Limb (tissue), 2 donors: ENCODE results near the gene TESK1.

Experiments used
- DNase-seq, 2 donors: peaks; one replicate each; pipeline ENCODE4 v3.0.0-alpha.2; 2016; ENCODE audit errors: extremely low spot score in 2 of 2

Gene TESK1, protein sequence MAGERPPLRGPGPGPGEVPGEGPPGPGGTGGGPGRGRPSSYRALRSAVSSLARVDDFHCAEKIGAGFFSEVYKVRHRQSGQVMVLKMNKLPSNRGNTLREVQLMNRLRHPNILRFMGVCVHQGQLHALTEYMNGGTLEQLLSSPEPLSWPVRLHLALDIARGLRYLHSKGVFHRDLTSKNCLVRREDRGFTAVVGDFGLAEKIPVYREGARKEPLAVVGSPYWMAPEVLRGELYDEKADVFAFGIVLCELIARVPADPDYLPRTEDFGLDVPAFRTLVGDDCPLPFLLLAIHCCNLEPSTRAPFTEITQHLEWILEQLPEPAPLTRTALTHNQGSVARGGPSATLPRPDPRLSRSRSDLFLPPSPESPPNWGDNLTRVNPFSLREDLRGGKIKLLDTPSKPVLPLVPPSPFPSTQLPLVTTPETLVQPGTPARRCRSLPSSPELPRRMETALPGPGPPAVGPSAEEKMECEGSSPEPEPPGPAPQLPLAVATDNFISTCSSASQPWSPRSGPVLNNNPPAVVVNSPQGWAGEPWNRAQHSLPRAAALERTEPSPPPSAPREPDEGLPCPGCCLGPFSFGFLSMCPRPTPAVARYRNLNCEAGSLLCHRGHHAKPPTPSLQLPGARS

DNA sequence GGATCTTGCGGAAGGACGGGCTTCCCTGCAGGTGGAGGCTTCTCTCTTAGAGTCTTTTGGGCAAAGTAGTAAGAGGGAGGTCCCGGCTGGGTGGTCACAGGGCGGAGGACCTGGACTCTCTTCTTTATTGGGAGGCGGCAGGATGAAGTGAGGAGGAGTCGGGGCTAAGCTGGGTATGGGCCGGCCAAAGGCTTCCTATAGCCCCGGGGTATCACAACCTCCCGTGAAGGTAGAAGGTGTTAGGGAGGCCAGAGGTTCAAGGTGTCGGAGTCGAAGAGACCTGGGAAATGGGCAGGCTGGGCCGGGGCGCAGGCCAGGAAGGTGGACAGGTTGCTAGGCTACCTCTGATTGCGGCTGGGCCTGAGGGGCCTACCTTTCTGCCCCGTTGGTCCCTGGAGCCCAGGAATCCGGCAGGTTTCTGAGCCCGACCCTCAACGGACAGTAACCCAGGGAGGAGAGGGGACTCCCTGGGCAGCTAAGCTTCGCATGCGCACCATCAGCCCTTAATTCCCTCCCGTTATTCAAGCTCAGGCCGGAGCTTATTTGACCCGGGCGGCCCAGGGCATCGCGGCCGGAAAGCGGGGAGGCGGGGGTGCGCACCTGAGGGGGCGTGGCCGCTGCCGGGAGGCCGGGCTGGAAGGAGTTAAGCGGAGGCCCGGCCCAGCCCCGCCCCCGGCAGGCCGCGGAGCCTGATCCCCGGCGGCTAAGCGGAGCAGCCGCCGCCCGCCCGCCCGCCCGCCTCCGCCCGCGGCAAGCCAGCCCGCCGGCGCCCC, at the start of gene TESK1:
Gene TESK1 (plus strand): TSS at position 685 of the 773 bp plus-strand sequence. CDS start 358 bp downstream, outside the sequence.
- peak; percentile 48 to 84 for DNase-seq

DNA sequence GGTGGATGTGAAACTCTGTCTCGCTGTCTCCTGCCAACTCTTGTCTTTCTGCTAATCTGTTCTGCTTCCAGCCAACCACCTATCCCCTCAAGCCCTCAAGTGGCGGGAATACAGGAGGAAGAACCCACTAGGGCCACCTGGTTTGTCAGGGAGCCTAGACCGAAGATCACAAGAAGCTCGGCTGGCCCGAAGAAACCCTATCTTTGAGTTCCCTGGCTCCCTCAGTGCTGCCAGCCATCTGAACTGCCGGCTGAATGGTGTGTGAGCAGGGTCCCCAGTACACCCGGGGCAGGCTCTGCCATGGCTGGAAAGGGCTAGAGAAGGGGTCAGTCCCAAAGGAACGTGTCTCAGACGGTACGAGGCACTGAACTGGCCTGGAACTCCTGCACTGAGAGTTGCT, 49.2 kb upstream of the TESK1 start:
- DNase-seq = no peak

GRCh38 chr9:35556776-35557175, 48.3 kb upstream of the TESK1 start:
- no peak for DNase-seq

DNA sequence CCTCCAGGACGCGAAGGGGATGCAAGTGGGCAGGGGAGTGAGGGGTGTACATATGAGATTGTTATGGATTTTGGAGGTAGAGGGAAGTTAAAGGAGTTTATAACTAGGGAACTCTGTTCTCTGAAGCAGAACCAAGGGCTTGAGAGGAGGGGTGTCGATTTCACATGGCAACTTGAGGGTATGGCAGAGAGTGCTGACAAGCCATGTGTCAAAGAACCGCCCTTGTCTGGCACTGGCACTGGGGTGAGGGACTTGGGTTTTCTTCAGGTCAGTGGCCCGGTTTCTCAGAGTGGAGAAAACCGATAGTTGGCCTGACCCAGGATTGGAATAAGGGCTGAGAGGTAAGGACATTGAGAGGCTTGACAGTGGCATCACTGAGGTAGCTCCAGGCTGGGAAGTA, 47.7 kb upstream of the TESK1 start:
- no peak for DNase-seq

- DNase-seq = no peak
Measured at GRCh38 chr9:35558185-35558584, 46.9 kb upstream of the TESK1 start.

DNA sequence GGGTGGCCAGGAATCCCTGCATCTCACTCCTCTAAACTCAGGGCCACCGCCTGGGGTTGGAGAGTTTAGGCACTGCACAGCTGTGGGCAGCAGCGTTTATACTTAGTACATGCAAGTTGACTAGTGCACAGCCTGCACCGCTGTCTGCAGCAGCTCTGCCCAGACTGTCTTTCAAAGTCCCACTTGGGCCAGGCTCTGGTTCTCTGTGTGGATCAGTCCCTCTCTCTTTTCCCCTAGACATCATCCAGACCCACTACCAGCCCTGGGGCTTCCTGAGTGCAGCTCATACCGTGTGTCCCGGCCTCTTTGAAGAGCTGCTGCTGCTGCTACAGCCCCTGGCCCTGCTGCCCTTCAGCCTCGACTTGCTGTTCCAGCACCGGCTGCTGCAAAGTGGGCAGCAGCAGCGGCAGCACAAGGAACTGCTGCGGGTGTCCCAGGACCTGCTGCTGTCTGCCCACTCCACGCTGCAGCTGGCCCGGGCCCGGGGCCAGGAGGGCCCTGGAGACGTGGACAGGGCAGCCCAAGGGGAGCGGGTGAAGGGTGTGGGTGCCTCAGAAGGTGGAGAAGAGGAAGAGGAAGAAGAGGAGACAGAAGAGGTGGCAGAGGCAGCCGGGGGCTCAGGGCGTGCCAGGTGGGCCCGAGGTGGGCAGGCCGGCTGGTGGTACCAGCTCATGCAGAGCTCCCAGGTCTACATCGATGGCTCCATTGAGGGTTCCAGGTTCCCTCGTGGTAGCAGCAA, 45.1 kb upstream of the TESK1 start:
- DNase-seq = no peak

- DNase-seq = no peak
Measured at GRCh38 chr9:35560625-35561337, 44.3 kb upstream of the TESK1 start.

- no peak for DNase-seq
Measured at GRCh38 chr9:35561468-35562261, 43.4 kb upstream of the TESK1 start.

GRCh38 chr9:35562895-35563780, 41.9 kb upstream of the TESK1 start:
- DNase-seq = no peak

- no peak for DNase-seq
Measured at GRCh38 chr9:35563791-35564197, 41.3 kb upstream of the TESK1 start.

DNA sequence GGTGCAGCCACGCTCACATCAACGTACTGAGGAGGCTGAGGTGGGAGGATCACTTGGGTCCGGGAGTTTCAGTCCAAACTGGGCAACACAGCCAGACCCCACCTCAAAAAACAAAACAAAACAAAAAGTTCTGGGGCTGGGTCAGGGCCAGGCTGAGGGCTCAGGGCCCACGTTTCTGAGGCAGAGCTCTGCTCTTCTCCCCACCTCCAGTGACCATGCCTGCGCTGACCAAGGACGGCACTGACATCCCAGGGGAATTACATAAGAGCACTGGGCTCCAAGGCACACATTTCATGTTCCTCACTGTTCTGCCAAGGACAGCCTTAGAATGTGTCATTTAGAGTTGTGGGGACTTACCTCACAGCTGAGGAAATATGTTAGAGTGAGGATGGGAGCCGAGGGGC, 40.4 kb upstream of the TESK1 start:
- no peak for DNase-seq

GRCh38 chr9:35566417-35566816, 38.6 kb upstream of the TESK1 start:
- DNase-seq = peak in 1 of 2 donors; percentile 22

GRCh38 chr9:35568196-35568595, 36.9 kb upstream of the TESK1 start:
- DNase-seq = no peak

DNA sequence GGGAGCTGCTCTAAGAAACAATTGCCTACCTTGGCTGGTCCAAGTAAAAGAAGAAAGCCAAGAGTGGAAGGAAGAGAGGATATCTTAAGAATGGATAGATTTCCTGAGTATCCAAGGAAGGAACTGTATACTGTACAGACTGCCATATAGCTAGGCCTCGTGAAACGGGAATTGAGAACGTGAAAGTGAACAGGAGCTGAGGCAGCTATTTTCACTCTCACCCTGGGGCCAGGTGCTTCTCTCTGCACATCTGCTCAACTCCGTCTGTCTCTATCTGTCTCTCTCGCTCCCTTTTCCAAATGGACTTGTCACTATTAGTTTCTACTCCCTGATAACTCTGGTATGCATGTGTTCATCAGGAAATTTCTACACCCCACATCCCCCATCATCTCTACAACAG, 35.9 kb upstream of the TESK1 start:
- DNase-seq = no peak

GRCh38 chr9:35570709-35571504, 34.2 kb upstream of the TESK1 start:
- no peak for DNase-seq

DNA sequence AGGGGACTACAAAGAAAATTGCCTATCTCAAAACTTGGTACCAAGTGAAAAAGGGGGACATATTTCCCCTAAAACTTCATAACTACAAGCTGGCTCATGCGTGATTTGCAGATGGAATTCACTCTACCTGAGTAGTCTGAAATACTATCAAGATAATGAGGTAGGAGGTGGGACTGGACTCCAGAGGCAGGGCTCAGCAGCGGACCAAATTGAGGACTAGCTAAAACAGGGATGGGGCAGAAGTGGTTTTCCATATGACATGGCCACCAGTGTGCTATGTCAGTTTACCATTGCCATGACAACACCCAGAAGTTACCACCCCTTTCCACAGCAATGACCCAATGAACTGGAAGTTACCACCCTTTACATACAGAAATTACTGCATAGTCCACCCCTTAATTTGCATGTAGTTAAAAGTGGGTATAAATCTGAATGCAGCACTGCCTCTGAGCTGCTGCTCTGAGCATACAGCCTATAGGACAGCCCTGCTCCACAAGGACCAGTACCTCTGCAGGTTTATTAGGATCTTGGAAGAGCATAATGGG, 30.4 kb upstream of the TESK1 start:
- no peak for DNase-seq

DNA sequence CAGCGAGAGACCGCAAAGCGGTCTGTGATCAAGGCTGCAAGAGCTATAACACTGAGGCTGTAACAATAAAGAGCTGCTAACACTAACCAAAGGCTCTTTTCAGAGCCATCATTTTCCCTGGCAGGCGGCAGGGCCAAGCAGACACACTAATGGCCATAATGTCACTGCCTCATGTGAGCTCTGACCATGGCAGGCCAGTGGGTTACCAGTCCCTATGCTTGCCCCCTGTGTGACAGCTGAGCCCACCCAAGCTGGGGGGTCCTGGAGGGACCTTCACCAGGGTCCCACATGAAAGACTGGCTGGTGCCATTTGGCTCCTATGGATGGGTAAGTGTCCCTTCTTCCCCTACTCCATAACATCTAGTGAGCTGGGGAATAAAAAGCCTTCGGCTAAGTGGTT, 29.6 kb upstream of the TESK1 start:
- DNase-seq = no peak

DNA sequence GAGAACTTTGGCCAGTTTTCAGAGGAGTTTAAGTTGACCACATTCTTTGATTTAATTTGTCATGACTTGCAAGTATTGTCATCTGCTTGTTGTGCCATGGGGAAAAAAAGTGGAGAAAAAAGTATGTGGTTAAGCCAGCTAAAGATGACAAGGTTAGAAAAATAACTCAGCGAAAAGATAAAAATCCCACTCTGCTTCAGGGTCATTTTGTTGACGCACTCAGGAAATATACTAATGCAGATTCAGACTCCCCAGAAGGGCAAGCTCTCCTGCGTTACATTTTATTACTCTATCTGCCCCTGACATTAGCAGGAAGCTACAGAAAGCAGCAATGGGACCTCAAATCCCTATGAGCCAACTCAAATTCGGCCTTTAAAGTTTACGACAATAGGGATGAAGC, 27.6 kb upstream of the TESK1 start:
- DNase-seq = no peak
